NCI-H1436 (cell line): Measurements from ENCODE around the gene RAB5A.
A peak's percentile ranks its signal among the peaks of the same experiment; 100 is the strongest.
"Not testable (repeated sequence)": the region's sequence is repeated elsewhere in the genome, so short reads cannot be mapped to it uniquely, and the experiment has no call there.

ENCODE experiments used
- DNase-seq: peaks from one replicate; lab custom pipeline; 2025; lab: John Stamatoyannopoulos, UW

RAB5A gene

DNA sequence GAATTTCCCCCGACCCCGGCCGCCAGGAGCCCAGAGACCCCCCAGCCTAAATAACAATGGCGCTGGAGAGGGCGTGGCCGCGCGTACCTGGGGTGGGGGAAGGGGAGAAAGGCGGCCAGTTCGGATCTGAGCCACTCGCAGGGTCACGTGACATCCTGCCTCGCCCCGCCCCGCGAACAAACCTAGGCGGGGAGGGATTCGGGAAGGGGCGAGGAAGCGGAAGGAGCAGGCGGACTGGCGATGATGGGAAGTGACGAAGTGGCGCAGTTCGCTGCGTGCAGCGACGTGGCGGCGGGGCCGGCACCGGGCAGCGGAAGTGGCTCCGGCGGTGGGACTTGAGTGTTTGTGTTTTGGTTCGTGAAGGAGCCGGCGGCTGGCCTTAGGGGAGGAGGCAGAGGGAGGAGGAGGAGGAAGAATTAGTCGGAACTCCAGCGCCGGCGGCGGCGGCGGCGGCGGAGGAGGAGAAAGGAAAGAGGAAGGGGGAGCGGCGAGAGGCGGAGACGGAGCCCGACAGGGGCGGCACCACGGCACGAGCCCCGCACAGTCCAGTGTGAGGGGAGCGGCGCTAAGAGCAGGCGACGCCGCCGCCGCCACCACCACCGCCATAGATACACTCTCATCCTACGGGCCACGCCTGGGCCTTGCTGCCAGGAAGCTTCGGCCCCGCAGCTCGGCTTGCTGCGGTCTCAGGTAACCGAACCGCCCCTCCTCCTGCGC lies at the start of gene RAB5A:
Gene RAB5A (plus strand): TSS at position 266 of the 717 bp plus-strand sequence. CDS start 3,802 bp downstream, outside the sequence.
- DNase-seq: peak; percentile 90

GRCh38 chr3:19898721-19899120 lies 48.2 kb upstream of the RAB5A start:
- DNase-seq: no peak

- no peak for DNase-seq
These were observed 47.6 kb upstream of the RAB5A start for GRCh38 chr3:19899264-19899663.

- not testable (repeated sequence) for DNase-seq
These were observed 47.1 kb upstream of the RAB5A start for GRCh38 chr3:19899833-19900232.

DNA sequence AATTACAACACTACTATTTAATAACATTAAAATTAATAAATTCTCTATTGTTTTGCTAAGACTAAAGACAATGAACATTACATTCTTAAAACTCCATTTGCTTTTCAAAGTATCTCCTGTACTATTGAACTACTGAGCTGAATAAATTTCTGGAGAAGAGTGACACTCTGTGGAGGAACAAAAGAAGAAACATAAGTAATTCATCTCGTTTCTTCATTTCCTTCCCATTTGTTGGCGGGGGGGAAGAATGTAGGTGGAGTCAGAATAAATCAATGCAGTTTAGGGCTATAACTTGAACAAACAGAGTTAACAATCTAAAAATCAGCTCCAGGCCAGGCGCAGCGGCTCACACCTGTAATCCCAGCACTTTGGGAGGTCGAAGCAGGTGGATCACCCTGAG lies 45.6 kb upstream of the RAB5A start:
- no peak for DNase-seq

DNA sequence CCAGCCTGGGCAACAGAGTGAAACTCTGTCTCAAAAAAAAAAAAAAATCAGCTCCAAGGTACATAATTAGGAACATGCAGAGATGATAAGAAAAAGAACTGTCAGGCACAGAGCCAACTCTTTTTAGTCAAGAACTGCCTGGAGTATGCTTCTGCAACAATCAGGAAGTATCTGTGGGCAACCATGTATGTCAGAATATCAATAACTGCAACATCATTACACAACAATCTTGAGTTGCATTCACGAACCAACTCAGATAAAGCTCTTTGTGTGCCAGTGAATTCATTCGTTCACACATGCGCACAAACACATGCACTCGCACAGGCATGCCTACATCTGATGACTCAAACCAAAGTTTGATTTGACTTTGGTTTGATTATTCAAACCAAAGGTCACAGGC lies 45.0 kb upstream of the RAB5A start:
- DNase-seq: no peak

DNA sequence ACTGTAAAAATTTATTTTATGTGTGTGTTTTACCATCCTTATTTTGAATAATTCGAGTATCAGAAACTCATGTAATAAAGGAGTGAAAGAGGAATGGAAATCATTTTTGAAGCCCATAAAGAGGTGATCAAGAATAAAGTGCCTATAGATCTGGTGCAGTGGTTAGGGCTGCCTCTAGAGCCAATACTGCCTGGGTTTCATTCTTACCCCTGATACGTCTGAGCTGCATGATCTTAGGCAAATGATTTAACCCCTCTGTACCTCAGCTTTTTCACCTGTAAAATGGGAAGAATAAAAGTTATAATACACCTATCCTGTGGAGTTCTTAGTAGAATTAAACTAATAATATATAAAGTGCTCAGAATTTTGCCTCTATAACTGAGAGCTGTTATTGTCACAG lies 43.2 kb upstream of the RAB5A start:
- no peak for DNase-seq

DNA sequence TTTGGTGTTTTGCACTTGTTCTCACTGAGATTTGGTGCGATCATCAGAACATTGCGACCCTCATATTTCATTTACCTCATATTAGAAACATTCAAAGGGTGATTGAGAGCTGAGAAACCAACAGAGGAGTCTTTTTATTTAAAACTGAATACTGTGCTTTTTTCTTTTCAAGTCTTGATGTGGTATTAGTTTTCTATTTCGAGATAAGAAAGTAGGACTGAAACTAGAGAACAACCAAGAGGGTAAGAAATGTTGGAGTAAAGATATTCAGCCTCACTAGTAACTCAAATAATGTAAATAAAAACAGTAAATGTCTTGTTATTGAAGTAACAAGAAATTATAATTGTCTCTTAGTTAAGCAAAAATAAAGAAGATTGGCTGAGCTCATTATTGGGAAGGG lies 39.4 kb upstream of the RAB5A start:
- no peak for DNase-seq

DNA sequence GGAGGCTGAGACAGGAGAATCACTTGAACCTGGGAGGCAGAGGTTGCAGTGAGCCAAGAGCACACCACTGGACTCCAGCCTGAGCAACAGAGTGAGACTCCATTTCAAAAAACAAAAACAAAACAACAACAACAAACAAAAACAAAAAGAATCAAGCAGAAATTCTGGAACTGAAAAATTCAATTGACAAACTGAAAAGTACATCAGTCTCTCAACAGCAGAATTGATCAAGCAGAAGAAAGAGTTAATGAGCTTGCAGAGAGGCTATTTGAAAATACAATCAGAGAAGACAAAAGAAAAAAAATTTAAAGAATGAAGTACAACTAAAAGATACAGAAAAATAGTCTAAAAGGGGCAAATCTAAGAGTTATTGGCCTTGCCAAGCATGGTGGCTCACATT lies 35.4 kb upstream of the RAB5A start:
- no peak for DNase-seq

GRCh38 chr3:19917167-19917566 lies 29.7 kb upstream of the RAB5A start:
- no peak for DNase-seq

DNA sequence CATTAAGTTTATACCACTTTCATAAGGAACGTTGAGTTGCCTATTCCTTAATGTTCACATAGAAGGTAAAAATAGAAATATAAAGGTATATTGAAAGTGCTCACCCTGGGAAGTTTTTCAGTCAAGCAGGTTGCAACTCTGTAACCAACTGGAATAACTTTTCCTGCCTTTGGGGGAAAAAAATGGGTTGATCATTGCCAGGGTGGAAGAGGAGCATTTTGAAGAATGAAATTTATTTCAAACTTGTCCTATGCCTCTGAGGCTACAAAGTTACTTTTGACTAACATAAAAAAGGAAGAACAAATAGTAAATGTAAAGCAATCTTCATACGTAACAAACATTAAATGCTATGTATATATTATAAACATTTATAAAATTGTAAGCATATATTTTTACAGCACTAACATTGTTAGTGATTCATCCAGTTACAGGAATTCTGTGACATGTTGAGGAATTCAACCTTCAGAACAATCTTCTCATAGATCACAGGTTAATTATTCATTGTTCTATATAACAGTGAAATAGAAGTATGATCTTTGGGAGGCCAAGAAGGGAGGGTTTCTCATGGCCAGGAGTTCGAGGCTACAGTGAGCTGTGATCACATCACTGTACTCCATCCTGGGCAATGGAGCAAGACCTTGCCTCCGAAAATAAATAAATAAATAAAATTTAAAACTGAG lies 26.4 kb upstream of the RAB5A start:
- DNase-seq: no peak

GRCh38 chr3:19931180-19931692 lies 15.7 kb upstream of the RAB5A start:
- DNase-seq: no peak

GRCh38 chr3:19931767-19932188 lies 15.1 kb upstream of the RAB5A start:
- DNase-seq: no peak

GRCh38 chr3:19932422-19932821 lies 14.5 kb upstream of the RAB5A start:
- no peak for DNase-seq

- DNase-seq: peak; percentile 64
These were observed 12.8 kb upstream of the RAB5A start, which contains the start of gene EFHB for GRCh38 chr3:19934098-19934566. Gene EFHB (minus strand): TSS chr3:19934217. CDS start chr3:19934018, 199 bp downstream.

DNA sequence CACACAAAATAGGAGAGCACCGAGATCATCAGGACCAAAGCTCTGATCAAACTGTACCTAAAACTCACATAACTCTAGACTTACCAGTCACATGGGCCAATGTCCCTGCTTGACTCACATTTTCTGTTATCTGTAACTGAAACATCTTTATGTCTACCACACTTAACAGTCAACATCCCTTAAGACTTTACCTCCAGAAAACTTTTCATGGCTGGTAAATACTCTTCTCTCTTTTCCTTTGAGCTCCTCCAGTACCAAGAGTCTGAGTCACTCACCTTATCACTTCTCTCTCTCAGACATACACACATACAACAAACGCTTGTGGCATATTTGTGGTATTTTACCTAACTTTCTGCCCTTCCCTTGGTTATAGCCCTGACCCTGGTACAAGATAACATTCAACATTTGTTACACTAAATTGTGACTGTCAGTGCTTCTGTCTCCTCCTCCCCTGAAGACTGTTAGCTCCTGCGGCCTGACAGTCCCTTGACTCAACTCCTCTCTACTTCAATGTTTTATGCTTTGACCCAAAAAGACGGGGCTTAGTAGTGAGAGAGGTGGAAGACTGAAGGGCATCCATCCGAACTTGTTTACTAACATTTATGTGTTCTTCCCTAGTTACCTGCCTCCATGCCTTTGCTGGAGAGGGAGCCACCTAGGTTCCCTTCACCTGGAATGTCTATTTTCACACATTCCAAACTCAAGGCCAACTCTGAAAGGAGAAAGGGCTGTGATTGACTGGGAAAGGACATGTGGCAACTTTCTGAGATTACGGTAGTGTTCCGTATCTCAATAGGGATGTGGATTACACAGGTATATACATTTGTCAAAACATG lies 9.2 kb upstream of the RAB5A start:
- DNase-seq: no peak

DNA sequence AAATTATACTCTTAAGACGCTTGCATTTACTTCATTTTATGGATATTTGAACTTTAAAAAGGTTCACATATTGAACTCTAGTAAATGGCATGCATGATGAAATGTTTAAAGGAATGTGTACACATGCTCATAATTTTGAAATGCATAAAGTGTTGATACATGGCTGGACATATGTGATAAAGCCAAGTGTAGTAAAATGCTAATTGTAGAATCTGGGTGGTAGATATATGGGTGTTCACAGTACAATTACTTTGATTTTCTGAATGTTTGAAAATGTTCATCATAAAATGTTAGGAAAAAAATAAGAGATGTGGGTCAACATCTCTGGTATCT lies 8.6 kb upstream of the RAB5A start:
- no peak for DNase-seq

GRCh38 chr3:19940643-19941042 lies 6.3 kb upstream of the RAB5A start:
- DNase-seq: no peak

GRCh38 chr3:19945534-19945933 lies 1.4 kb upstream of the RAB5A start:
- DNase-seq: no peak

DNA sequence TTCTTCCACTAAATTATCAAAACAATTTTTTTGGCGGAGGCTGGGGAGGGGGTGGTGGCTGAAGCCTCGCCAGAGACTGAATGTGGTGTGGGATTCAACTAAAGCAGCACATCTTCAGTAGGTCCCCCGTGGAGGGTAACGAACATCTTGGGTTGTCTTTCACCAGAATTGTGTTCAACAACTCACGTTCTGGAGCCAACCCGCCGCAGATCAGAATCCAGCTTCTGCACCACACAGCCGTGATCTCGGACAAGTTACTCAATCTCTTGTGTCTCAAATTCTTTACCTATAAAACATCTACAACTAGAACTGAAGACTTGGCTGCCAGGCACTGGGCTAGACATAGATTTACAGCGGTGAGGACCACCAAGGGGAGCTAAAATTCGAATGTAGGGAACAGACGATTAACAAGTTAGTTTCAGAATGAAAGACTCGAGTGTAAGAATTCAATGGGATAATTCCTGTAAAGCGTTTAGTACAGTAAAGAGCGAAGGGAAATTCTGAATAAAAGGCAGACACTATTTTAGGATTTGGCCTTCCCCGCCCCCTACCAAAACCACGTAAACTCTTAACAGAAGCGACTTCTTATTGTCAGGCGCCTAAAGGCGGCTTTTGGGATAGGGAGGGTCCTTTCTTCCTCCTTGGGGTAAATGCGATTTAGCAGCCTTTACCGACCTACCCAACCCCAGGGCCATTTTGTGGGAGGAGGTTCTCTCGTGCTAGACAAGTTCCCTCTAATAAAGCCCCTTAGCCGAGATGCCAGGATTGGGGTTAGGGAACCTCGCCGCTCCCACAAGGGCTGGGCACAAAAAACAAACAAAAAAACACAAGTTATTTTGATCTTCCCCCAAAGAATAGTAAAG lies 697 bp upstream of the RAB5A start:
- DNase-seq: no peak

- peak; percentile 4 for DNase-seq
These were observed 790 bp downstream of the RAB5A start for GRCh38 chr3:19947549-19948225.
